COLO829 (cell line): ENCODE results near the gene FRAS1.
A peak's percentile ranks its signal among the peaks of the same experiment; 100 is the strongest.
"Not testable (repeated sequence)": the region's sequence is repeated elsewhere in the genome, so short reads cannot be mapped to it uniquely, and the experiment has no call there.

Experiments
- DNase-seq: peaks from one replicate; pipeline ENCODE4 v3.0.0; 2012; ENCODE audit warnings: low spot score

The FRAS1 gene

DNA sequence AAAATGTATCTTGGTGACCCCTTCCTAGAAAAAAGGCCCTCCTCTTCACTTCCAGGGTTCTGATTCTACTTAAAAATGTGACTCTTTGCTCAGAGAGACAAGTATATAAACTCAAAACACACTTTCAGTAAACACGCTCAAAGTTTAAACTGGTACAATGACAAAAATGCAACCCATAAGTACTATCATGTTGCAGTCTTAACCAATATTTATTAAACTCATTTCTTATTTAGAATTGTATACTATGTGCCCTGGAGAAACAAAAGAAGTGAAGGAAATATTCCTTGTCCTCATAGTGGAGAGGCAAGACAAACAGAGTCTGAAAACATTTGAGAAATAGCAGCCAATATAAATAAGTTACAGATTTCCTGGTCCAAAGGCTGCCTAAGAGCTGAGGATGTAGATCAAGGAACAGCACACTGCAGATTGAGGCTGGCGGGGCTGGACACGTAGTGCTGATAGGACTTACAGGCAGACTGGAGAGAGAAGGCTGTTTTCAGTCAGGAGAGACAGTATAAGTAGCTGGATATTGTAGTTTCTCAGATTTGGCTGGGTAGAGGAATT, 455.3 kb downstream of the FRAS1 start:
- no peak for DNase-seq

DNA sequence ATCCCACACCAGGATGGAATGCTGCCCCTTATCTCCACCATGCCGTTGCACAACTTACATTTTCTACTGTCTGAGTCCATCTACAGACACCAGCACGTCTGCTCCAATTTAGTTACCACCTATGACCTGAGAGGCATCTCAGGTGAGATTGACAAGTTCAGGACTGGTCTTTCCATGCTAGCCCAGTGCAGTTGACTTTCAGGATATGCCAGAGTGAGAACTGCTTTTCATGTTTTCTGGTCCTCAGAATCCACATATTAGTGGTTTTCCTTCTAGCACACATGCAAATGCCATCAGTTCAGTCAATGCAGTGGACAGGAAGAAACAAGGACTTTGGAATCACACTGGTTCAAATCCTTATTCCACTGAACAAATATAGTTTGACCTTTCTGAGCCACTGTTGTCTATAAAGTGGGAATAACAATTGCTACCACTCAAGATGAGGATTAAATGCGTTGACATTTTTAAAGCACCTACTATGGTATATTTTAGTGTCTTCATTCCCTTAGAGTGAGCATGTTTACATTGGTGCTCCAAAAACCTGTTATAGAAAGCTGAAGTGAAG, 456.4 kb downstream of the FRAS1 start:
- no peak for DNase-seq

DNA sequence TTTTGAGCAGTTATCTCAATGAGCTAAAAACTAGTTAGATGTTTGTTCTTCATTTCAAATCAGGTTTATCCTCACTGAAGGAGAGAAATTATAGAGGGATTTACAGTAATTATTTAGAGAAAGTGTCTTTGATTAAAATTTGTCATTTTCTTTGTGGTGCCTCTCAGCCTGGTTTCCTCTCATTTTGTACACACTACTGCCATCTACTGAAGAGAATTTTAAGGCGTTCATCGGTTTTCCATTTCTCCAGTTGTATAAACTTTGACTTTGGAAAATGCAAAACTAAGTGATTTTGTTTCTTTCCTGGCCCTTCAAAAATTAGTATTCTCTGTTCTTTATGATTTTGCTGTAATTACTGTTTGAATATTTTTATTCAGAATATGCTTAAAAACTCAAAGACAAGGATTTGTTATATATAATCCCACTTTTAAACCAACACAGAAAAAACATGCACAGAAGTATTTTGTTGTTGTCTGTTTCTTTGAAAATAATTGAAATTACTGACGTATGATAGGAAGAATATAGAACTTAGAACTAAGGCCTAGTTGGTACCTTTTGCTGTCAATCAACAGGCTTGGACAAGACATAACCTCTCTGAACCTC, 460.0 kb downstream of the FRAS1 start:
- DNase-seq = peak; percentile 39

DNA sequence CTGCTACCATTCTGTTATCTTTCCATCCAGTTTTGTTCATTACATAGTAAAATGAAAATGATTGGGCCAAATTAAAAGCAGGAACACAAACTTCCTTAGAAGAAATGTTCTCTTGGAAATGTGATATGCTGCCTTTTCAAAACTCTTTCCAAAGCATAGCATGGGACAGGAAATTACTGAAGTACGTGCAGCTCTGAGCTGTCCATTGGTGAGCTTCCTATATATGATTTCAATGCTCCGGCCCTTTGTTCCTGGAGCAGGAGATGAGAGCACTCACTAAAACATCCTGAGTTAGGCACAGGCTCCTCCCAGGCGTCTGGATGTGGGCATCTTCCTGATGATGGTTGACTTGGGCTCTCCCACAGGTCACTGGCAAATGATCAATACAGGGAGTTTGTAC, 461.4 kb downstream of the FRAS1 start:
- DNase-seq = no peak

DNA sequence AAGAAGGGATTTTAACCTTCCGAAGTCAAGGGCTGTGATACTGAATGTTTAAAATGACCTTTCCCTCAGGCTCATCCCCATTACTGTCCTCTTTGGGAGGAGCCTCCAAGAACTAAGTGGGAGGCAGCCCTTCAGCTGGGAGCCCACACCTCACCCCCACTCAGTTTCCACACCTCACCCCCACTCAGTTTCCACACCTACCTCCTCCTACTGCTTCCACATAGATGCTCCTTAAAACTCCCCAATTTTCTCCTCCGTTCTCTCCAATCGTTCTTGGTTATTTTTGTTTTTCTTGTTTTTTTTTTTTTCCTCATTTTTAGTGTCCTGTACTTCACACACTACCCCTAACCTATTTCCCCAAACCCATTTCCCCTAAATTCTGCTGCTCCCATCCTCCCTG, 462.8 kb downstream of the FRAS1 start:
- DNase-seq = no peak

DNA sequence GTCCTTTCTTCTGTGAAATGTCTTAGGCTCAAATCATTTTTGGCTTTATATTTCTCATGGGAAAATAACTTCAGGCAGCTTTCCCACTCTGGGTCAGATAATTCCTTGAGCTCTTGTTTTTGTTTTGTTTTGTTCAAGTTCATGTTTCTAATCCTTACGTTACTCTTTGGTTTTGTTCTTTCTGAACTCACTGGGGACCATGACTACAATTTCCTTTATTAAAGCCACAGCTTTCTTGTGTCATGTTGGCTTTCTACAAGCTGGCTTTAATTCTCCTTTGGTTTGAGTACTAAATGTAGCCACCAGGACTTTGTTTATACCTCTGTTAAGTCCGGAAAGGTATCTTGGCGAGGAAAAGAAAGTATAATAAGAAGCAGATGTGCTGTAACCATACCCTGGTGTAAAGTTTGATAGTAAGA, 463.7 kb downstream of the FRAS1 start:
- no peak for DNase-seq

DNA sequence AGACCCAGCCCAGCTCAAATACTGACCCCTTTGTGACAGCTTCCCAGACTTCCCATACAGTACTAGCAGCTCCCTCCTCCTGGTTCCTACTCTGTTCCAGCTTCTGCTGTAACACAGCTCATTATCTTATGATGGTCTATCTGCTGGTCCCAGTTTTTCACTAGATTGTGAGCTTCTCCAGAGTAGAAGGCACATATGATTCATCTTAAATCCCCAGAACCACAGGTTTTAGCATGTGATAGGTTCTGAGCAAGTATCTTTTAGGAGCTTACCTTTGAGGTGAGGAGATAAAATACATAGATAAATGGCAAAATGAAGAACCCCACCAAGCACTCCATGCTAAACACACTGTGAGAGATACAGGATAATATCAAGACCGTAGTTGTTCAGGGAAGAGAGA, 466.9 kb downstream of the FRAS1 start:
- DNase-seq = no peak

DNA sequence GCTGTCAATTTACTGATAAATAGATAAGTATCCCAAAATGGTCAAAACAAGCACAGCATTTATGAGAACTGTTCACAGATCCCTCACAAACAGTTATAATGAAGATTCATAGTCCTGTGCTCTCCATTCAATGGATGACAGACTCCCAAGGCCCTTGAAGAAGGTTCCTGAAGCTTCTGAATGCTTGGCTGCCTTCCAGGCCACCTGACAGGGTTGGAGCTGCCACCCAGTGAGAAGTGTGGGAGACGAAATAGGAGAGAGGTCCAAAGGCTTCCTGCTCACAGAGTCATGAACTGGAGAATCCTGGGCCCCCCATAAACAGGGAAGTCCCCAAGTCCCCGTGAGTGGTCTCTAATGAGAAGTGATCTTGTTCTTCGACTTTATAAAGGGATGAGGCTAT, 468.4 kb downstream of the FRAS1 start:
- no peak for DNase-seq

DNA sequence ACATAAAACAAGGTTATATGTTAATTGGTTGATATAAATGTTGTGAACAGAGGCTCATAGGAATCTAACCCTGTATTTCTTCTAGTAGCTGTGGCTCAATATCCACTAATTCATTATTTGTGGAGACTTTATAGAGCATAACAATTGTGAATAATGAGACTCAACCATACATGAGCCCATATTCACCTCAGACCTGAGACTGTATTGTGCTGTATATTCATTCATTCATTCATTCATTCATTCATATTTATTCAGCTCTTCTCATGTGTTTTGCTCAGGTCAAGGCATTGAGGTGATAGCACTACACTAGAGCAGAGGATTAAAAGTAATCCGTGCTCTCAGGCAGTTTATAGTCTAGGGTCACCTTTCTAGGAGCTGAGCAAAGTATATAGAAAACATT, 470.0 kb downstream of the FRAS1 start:
- DNase-seq = no peak

DNA sequence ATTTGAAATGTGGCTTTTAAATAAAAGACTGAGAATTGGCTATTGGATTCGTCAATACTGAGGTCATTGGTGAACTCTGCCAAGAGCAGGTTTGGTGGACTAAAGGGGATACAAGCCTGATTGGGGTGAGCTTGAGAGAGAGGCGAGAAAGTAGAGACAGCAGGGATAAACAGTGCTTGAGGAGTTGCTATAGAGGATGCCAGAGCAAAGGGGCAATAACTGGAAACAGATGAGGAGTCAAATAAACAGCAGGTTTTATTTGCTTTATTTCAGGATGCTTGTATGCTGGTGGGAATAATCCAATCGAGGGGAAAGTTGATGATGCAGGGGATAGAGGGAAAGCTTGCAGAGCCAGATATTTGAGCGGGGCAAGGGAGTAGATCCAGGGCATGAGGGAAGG, 470.4 kb downstream of the FRAS1 start:
- no peak for DNase-seq

DNA sequence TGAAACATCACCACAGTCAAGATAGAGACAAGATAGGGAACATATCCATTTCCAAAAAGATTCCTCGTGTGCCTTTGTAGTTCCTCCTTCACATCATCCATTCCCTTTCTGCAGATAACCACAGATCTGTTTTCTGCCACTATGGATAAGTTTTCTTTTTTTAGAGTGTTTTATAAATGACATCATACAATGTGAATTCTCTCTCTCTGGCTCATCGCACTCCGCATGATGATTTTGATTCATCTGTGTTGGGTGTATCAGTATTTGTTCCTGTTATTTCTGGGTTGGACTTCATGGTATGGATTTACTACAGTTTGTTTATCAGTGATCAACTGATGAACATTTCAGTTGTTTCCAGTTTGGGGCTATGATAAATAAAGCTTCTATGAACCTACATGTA, 471.2 kb downstream of the FRAS1 start:
- no peak for DNase-seq

DNA sequence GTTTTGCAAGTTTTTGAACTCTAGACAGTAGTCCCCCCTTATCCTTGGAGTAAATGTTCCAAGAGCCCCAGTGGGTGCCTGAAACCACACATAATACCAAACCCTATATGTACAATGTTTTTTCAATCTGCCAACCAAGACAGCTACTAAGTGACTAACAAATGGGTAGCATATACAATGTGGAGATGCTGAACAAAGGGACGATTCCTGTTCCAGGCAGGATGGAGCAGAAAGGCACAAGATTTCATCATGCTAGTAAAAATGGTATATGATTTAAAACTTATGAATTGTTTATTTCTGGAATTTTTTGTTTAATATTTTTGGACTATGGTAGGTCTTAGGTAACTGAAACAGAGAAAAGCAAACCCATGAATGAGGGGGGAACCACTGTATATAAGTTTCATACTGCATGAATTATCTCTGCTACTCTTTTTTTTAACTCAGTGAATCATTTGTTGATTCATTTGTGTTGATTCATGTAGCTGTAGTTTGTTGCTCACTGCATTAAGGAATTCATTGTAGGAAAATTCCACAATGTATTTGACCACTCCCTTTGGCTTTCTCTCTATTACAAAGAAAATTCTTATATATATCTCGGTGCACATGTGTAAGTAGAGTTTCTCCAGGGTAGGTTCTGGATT, 472.6 kb downstream of the FRAS1 start:
- peak; percentile 32 for DNase-seq

DNA sequence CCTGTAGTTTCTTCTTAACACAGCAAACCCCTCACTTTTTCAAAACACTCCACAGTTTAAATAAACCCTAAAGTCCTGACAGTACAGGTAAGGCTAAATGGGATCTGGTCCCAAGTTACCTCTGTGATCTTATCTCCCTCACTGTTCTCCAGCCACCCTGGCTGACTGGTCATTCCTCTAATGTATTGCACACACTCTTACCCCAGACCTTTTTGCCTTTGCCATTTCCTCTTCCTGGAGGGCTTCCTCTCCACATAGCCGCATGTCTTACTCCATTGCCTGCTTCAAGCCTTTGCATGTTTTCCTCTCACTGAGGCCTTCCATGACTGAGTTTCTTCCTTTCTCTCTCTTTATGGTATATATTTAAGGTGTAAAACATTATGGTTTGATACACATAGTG, 474.9 kb downstream of the FRAS1 start:
- DNase-seq = no peak

DNA sequence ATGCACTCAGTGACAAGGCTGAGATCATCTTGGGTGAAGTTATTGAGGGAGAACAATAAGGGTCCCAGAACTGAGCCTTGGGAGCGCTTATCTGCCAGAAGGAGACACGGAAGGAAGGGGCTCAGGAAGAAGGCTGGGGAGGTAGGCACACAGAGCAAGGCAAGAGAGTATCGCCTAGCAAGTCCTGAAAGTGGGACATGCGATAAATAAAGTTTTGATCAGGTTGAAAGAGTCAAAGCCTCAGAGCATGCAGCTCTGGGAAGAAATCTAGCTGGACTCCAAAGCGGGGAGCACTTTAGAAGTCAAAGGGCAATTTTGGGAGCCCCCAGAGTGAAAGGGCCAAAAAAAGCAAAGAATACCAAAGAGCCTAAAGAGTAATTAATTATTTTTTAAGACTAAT, 476.7 kb downstream of the FRAS1 start:
- DNase-seq = no peak

DNA sequence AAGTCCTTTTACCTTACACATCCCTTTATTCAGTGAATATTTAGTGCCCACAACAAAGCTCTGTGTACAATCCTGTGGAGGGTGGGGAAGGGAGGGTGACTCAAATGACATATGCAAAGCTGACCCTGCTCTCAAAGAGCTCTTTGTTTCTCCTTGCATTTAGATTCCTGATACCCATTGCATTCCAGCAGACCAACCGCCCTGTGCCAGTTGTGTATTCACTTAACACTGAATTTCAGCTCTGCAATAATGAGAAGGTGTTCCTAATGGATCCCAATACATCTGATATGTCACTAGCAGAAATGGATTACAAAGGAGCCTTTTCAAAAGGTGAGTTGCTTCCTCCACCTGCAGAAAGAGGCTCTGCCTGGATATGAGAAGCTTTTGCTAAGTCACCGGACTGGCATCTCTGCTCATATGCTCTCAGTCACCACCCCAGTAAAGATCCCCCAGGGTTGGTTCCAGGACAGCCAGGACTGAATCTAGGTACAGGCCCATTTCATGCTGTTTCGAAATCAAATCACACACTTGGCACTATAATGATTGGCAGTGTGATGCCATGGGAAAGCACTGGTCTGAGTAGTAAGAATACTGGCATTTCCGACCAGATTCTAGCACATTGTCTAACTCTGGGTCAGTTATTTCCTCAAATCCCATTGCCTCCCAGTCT, 477.3 kb downstream of the FRAS1 start:
- peak; percentile 94 for DNase-seq

DNA sequence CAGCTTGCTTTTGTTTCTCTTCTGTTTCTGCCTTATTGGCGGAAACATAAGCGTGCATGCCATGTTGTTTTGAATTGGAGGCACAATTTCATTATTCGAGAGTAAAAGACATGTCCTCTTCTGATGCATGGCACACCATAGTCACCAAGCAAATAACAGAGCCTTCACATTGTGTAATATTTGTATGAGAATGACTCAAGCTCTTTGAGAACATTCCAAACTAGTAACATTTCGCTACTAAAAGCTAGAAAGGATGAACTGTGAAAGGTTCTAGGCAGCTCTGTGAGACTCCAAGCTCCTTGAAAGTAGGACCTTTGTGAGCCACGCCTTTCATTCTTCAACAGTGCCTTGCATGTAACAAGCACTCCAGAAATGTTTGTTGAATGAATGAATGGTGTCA, 485.2 kb downstream of the FRAS1 start:
- DNase-seq = no peak

DNA sequence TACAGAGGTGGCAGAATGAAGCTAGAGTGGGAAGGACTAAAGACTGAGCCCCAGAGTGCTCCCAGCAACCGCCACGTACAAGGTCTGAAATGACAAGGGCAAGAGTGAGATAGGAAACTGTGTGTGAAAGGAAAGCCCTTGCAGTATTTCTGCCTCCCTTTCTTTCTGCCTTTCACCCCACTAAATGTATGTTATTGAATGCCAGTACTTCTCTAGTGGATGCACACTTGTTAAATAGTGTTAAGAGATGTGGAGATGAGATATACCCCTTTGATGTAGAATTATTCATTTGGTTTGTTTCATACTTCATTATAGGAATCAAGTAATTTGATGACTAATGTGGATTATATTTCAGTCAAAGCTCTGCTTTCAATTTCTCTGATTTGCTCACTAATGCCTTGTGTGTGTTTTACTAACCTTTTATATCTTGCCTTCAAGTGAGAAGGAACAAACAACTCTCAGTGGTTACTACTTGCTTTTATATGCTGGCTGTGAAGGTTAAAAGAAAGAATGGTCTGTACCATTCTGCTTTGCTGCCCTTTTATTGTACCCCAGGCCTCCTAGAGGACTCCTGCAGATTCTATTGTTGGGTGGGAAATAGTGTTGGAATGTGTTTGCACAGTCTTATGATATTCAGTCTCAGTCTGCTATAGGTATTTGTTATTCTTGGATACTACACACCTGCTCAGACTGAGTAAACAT, 486.5 kb downstream of the FRAS1 start:
- DNase-seq = peak; percentile 73

DNA sequence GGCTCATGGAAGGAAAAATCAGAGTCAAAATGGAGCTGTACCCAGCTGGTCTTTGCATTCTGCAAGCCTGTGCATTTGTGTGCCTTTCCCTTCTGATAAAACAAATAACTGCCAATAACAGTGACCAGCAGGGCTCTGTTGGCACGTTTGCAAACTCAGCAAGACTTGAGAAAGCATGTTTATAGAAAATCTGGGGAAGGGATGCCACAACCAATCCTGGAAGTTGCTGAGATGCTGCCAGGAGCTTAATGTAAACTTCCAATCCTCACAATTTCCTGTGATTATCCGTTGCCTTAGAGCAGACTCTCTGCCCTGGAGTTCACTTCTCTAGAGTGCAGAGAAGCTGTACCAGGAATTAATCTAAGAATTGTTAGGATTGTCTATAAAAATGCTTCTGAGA, 487.6 kb downstream of the FRAS1 start:
- DNase-seq = no peak

DNA sequence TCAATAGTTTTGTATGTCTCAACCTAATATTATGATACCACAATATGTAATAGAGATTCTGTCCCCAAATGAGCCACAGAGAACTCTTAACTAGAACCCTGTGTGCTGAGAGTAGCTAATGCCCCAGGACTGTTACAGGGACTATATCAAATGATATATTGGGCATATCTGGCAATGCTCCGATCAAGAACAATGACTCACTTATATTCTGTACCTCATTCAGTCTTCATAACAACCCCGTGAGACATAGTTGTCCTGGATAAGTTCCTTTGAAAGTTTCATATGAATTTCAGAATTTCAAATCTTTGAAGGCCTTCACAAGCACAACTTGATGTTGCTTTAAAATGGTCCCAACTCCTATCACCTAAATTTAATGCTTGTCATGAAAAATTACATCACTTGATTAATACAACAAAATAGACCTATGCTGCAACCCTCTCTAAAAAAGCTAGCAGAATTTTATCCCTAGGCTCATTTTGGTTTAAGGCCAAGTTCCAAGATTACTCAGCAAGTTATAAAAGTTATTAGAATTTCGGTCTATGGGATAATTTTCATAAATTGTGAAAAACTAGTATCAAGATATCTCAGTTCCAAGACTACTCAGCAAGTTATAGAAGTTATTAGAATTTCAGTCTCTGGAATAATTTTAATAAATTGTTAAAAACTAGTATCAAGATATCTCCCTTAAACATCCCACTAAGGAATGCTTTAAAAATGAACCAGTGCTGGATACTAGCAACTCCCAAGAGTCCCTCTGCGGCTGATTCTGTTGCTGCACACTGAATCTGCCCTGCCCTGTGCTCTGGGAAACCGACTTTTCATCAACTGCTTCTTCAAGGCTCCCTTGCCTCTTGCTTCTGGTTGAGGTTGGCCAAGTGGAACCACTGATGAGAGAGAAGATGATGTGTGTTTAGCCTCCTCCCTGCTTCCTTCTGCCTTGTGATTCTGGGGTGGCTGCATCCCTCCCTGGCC, 488.4 kb downstream of the FRAS1 start:
- peak; percentile 90 for DNase-seq

DNA sequence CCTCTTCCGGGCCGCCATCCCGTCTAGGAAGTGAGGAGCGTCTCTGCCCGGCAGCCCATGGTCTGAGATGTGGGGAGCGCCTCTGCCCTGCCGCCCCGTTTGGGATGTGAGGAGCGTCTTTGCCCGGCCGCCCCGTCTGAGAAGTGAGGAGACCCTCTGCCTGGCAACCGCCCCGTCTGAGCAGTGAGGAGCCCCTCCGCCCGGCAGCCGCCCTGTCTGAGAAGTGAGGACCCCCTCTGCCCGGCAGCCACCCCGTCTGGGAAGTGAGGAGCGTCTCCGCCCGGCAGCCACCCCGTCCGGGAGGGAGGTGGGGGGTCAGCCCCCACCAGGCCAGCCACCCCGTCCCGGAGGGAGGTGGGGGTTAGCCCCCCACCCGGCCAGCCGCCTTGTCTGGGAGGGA, 490.8 kb downstream of the FRAS1 start:
- not testable (repeated sequence) for DNase-seq

DNA sequence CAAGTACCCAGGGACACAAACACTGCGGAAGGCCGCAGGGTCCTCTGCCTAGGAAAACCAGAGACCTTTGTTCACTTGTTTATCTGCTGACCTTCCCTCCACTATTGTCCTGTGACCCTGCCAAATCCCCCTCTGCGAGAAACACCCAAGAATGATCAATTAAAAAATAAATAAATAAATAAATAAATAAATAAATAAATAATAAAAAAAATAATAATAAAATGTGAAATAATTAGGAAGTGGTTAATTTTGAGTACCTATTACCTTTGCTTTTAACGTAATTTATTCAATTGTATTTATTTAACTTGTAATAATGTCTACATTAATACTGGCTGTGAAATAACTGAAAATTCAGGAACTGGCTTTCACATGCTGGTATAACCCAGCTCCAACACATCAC, 491.8 kb downstream of the FRAS1 start:
- DNase-seq = not testable (repeated sequence)
